ENCODE results near the gene NCKAP5. TPM values are rescaled to one million over a fixed set of nuclear protein-coding genes. Genes with fewer than 3 reads are reported as not detected.

The NCKAP5 gene
- total and polyA plus RNA-seq, 2 of the 8 experiments (the other 6 are each of a cell fraction or from before 2014, with no cell fraction given): 0.27 to 0.86 TPM

- no peak for TF ChIP-seq CHD7 (IDR thresholded peaks at IDR 0.05; ENCODE audit: insufficient replicate concordance, low read length)
- TF ChIP-seq GTF2F1 (IDR thresholded peaks at IDR 0.05; ENCODE audit: borderline replicate concordance, low read depth, low read length): no peak
- no peak for TF ChIP-seq ATF3 (IDR thresholded peaks at IDR 0.05; ENCODE audit: insufficient read depth, low read depth, low read length)
- no peak for TF ChIP-seq SRF (IDR thresholded peaks at IDR 0.05; ENCODE audit: low read depth, low read length)
Measured at GRCh38 chr2:133342286-133343017, 225.8 kb downstream of the NCKAP5 start (continued).
